CD4-positive, alpha-beta T cell treated with Interleukin-2 at 100 ng/mL for 4 hours (primary cell): ENCODE measurements around the gene NELFCD.

ENCODE experiments used
- DNase-seq: peaks from one replicate; pipeline ENCODE4 v3.0.0-alpha.2; 2020; ENCODE audit warnings: low spot score

NELFCD gene

DNA sequence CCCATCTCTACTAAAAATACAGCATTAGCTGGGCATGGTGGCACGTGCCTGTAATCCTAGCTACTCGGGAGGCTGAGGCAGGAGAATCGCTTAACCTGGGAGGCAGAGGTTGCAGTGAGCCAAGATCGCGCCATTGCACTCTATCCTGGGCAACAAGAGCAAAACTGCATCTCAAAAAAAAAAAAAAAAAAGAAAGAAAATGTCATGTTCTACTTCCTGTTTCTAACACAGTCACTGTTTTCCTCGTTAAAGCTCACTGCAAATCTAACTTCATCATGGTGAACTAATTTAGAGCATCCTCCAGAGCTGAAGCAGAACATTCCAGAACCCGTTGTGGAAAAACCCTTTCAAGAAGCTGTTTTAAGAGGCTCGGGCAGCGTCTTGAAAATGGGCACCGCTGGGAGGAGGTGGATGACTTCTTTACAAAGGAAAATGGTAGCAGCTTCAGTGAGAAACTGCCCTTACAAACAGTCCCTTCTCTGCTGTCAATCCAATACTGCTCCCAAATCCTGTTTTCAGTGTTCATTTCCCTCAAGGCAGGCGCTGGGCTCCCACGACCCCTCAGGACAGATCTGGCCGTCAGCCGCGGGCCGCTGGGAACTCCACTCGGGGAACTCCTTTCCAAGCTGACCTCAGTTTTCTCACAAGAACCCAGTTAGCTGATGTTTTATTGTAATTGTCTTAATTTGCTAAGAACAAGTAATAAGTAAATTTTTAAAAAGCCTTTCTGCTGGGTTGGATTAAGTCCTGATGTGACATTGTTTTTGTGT is 13.5 kb downstream of the NELFCD start:
- no peak for DNase-seq

DNA sequence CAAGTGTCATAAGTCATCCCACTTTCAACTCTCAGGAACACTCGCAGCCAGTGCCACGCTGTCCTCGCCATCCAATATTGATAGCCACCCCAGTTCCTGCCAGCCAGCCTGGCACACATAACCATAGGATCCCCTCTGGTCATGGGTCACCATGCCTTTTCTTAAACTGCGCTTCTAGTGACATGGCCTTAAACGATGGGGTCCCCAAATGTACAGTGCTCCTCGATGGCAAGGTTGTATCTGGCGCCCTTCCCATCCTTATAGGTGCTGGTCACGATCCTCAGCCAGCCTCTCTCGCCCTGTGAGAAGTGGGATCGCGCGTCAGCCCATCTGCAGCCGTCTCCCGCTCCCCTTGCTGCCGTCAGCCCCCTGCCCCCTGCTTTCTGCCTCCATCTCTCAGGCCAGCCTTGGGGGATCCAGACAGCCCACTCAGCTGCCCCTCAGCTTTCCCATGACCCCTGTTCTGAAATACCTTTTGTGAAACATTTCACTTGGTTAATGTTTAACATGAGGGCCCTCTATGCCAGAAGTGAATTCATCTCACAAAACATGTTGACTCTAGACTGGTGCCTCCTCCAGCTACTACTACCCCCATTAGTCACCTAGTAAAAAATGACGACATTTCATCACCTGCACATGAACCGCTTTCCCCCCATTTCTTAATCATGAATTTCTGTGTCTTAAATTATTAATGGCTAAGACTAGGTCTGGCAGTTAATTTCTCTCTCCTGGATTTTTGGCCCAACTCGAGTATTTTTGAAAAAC is 14.6 kb downstream of the NELFCD start:
- no peak for DNase-seq

DNA sequence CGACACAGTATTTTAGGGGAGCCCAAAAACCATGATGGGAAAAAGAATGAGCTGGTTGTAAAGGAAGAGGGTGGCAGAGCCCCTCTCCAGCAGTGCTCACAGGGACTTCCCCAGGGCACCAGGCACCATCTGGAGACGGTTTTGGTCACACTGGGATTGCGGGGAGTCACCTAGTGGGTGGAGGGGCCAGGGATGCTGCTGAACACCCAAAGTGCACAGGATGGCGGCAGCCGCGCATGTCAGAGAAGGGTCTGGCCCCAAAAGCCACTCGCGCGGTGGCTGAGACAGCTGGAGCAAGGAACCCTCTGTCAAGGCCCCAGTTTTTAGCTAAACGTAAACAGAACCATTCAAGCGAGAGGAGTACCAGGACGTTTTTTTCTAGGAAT is 15.2 kb downstream of the NELFCD start:
- DNase-seq = no peak

DNA sequence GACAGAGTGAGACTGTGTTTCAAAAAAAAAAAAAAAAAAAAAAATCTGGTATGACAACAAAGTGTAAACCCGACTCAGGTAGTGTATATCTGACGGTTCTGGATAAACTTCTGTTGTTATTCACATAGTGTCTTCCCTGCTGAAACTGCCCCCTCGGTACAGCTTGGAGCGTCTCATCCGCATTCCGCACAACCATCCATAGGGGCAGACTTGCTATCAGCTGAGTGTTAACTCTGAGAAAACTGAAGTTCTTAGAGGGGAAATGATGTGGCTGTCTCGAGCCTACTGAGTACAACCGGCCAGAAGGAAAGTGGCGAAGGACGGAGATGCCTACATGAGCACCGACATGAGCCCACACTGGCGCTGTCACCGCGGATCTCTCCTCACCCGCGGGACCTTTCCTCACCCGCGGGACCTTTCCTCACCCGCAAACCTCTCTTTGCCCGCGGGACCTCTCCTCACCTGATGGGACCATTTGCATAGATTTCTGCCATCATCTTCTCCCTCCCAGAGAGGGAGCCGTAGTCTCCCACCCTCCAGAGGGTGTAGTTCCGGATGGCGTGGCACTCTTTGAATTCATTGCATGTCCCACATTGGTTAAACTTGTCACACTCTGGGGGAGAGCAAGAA is 16.2 kb downstream of the NELFCD start:
- DNase-seq = no peak

DNA sequence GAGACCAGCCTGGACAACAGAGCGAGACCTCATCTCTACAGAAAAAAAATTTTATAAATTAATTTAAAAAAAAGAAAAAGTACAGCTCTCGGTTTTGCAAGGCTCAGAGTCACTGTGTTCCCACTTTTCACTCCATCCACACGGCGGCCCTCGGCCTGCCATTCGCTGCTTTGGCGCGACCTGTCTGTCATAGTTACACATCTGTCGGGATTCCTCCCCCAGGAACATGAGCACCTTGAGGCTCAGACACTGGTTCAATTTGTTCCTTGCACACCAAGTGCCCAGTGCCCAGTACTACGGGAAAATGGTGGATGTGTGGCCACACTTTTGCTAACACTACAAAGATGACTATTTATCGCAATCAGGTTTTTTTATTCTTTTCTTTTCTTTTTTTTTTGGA is 17.6 kb downstream of the NELFCD start:
- DNase-seq = no peak

DNA sequence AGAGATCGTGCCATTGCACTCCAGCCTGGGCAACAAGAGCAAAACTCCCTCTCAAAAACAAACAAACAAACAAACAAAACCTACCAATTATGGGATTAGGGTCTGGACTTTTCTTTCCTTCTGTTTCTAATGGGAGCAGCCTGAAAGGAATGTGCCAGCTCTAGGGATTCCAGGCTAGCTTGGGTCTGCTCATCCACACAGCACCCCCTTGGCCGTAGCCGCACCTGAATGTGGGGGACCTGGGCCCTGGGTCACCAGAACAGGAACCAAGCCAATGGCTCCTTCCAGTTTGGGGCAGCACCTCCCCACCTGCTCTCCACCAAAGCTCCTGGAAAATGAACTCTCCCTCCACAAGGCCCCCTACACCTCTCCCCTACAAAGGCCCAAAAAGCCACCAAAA is 19.3 kb downstream of the NELFCD start:
- DNase-seq = no peak

DNA sequence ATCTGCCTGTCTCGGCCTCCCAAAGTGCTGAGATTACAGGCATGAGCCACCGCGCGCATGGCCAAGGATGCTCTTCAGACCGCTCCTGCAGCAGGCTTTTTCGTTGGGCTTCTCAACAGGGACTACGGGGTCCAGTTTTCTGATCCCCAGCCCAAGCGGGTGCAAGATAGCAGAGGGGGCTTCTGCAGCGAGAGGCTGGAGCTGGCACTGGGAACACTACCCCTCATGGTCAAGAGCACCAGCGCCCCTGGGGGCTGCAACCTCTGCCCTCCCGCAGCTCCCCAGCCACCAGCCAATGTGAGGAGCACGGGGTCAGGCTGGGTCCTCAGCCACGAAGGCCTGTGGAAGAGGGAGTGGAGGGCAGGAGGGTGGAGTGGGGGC is 20.0 kb downstream of the NELFCD start:
- no peak for DNase-seq

DNA sequence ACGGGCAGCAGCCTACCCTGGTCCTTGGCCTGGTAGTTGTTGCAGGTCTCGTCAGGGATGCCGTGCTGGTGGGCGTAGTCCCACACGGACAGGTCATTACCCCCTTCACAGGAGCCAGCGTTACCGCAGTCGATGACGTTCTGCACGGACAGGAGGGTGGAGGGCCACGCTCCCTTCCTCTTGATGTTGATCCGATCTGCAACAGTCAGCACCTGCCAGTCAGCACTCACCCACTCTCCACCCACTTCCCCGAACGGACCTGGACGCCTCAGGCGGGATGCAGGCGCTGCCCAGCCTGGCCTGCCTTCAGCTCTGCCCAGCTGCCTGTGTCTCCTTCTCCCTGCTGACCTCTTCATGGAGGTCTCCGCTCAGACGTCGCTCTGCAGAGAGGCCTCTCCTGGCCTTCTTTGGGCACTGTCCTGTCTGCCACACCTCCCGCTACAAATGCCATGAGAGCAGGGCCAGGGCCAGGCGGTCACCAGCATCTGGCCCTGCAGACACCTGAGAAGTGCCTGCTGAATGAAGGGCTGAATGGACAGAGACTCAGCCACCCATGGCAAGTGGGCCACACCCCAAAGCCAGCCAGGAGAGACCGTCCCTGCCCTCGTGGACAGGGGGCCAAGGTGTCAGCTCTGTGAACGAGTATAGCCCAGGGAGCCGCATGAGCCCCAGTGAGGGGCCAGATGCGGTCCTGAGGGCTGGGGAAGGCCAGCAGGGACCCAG is 20.6 kb downstream of the NELFCD start:
- no peak for DNase-seq

DNA sequence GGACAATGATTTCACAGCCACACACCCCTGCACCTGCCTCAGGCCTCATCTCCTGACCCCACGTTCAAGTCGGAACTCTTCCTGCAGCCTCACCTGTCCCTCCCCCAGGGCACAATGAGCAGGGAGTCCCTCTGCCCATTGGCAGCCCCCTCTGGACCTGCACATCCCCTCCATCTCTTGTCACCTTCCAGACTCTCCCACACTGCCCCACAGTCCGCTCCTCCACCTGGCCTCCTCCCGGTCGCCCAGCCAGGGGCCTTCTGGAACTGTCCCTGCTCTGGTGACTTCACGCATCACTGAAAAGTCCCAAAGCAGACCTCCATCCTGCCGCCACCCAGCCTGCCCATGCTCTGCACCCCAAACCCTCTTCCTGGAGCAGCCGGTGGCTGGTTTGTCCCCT is 21.3 kb downstream of the NELFCD start:
- no peak for DNase-seq

DNA sequence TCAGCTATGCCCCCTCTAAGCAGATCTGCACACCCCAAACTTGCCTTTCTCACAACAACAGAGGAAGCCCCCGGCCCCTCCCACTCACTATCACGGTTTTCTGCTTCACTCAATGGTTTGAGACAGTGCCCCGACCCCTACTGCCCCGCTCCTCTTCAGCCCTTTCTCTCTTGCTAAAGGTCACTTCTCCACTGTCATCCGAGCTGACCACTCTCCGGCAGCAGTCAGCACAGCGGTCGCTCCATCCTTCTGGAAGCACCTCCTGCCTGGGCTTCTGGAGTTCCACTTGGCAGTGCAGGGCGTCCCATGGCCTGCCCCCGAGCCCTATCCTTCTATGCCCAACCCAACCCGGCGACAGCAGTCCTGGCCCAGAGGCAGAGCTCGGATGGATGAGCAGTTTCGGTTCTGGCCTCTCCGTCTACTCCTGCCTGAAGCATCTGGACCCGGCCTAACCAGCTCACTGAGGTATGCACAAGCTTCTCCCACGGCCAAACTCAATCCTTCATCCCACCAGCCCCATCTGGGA is 21.9 kb downstream of the NELFCD start:
- no peak for DNase-seq

DNA sequence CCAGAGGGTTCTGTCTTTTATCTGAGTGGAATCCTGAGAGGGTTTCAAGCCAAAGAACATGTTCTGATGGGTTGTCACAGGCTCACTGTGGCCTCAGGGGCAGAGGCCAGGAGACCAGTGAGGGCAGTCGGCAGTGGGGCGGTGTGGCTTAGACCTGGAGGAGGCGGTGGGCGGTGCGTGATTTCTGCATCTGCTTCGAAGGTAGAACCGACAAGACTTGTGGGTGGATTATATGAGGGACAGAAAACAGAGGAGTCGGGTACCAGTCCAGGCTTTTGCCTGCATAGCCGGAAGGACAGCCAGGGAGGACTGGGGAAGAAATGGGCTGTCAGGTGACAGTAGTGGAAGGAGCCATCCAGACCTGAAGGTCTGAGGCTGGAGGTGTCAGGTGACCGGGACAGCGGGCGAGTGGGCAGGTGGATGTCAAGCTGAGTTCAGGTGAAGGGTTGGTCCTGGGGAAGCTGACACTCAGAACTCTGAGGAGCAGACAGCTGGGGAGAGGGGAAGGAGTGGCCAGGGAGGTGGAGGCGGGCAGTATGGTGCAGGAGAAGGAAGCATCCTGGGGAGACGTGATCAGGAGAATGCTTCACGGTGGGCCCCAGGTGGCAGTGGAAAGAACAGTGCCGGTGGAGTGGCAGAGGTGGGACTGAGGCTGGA is 22.9 kb downstream of the NELFCD start:
- DNase-seq = no peak

DNA sequence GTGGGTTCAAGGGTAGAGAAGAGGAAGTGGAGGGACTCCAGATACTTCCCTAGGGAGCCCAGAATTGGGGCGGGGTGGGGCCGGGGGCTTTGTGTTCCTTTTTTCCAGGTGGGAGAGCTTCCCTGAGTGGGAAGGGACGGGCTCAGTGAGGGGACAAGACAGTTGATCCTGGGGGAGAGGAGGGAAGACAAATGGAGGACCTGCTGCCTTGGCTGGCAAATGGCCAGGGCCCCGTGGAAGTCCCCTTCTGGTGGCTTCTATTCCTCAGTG is 23.4 kb downstream of the NELFCD start:
- DNase-seq = peak; percentile 56

DNA sequence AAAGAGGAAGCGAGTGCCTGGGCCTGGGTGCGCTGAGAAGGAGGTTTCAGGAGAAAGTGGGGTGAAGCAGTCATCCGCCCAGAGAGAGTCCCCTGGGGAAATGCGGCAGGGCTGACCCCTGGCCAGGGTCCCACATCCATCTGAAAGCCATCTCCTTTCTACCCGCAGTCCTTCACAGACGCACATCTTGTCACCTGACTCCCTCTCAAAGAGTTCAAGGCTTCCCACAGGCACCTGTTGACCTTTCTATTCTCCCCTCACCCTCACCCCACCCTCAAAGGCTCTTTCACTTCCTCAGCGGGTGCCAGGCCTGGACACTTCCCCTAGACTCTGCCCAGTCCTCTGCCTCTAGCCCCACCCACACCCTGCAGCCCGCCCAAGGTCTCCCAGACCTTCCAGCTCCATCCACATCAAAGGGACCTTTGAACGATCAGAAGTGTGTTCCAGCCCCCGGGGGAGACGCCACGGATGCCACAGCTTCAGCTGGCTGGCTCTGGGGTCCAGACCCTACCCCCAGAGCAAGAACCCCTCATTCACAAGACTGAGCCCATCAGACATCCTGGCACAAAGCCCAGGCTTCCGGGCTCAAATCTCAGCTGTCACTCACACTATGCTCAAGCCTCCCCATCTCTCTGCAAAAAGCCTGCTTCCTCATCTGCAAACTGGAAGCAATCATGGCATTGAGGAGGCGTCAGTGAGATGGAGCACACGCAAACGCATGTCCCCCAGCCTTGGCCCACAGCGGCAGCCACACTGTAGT is 23.9 kb downstream of the NELFCD start:
- DNase-seq = peak; percentile 51

DNA sequence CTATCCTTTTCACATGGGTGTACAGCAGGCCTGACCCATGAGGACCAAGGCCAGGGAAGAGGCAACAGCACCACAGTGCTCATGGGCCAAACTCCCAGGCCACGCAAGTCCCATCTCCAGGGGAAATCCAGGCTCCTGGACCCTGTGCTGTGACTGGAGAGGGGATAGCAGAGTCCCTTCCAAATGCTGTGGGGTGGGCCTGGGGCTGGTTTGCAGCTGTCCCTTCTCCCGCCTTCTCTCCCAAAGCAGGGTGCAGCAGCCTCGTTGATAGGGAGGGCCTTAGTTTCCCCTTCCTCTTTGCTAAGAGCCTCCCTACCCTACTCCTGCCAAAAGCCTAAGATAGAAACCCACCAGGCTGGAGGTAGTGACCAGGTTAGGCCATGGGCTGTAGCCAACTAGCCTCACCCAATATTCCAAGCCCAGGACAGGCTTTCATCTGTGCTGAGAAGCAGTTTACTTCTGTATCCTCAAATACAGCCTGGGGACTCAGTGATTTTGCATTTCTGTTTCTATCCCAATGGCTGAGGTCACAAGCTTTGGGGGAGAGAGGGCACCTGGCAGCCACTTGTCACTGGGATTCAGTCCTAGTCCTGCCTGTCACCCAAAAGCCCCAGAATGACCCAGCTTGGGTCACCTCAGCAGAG is 24.6 kb downstream of the NELFCD start:
- DNase-seq = no peak

DNA sequence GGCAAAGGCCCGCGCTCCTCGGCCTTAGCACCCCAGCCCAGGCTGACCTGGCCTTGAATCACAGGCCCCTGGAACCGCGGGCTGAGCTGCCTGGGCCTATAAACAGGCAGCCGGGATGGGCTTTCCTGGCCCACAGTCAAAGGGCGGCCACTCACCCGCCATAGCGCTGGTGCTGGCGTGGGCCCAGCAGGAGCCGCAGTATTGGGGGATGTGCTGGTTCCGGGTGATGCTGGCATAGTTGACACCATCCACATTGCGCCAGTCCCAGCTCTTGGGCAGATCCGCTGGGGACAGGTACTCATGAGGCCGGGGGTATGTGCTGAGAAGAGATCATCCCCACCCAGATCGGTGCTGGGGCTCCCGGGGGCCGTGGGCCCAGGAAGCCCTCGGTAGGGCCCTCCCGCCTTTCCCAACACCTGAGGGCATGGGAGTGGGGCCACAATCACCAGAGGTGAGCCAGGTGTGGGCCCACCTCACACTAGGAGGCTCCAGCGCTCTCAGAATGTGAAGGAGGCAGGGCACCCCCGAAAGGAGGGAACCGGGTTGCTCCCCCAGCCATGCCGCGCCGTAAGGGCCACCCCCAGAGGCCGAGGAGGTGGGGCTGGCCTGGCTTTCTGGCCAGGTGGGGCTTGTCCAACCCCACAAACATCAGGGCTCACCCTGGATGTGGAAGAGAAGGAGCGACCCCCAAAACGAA is 25.3 kb downstream of the NELFCD start:
- no peak for DNase-seq

DNA sequence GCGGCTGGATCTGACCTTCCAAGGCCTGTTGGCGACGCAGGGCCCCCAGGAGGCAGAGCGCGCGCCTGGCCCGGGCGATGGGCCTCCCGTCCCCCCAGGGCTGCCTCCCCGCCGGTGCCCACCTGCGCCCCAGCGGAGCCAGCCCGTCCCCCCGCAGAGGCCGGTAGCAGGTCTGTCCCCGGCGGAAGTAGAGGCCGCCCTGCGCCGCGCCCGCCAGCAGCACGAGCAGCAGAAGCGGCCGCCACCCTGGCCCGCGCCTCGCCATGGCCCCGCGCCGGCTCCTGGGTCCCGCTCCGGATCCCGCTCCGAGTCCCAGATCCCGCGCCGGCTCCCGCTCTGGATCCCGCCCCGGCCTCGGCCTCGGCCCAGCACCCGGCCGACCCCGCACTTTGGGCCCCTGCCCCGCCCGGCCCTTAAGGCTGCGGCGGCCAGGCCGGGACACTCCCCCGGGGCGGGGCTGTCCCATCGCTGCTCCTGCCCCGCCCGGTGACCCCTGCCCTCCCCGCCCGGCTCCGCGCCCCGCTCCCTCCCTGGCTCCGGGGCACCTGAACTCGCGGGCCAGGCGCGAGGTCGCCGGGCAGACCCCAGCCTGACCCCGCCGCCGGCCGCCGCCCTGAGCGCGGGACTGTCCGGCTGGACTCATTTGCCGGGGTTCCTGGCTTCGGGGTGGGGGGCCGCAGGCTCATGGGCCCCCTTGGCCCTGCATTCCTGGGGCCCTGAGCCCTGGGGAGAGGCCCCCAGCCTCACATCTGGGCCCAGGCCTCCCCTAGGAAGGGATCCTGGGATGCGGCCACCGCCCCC is 26.0 kb downstream of the NELFCD start, which contains the start of gene CTSZ:
Gene CTSZ, minus strand, starts transcription at position 391 of the 801 bp plus-strand sequence. Its CDS starts 126 bp downstream, at position 265.
- DNase-seq = peak; percentile 28

DNA sequence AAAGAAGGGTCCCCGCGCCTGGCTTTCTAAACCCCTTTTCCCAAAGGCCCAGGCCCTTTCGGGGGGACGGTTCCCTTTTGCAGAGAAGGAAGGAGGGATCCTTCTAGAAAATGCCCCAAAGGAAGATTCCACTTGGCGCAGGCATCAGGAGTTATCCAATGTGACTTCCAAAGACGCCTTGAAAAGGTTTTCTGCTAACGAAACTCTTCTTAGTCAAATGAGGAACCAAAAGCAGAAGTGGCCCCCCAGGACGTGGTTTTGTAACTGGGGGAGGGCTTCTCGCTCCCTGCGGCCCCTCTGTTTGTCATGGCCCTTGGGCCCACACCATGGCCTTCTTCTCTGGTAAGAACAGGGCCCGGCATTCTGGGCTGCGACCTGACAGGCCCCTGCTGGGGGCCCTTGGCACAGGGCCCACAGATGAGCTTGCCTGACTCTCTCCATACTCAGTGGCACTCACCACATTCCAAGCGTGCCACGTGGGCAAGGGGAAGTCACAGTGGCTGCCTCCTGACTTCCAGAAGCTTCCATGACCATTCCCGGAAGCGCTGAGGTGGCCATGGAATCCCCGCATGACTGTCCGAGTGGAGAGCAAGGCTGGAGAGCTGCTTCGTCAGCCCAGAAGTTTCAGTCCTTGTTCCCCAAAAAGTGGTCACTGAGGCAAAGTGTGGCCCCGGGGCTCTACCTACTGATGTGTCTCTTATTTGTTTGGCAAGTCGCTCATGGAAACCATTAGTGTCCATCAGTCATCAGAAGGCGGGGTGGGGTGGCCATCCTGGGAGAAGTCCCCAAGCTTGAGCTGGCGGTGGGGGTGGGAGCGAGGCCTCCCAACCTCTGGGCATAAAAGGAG is 26.8 kb downstream of the NELFCD start:
- peak; percentile 12 for DNase-seq

DNA sequence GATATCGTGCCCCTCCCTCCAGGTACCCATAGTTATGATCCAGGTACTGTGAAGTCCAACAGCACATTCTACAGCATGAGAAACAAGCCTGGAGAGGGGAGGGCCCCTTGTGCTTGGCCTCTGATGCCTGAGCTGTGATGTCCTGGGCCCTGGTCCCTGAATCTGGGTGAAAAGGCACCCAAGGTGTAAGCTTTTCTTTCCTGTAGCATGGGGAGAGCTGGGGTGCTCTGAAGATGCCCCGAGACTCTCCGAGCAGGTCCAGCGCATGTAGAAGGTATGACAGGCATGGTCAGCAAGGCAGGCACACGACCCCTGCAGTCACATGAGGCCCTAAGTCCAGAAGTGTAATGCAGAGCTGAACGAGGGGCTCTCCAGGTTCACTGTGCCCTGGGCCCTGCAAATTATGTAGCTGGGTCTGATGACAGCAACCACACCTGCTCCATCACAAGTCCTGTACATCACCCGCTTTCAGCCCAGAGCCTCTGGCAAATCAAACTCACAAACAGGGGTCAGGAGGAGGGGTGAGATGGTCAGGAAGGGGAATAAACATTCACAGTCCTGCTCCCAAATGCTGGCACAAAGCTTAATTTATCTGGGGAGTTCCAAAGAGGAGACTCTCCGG is 27.8 kb downstream of the NELFCD start:
- no peak for DNase-seq
